ENCODE results near the gene S100A10.

The S100A10 gene

GRCh38 chr1:151988405-151988923 lies 5.2 kb downstream of the S100A10 start:
- peak; percentile 71 for DNase-seq (ENCODE audit: low read depth)

- DNase-seq (ENCODE audit: low read depth), result no peak
Observed at GRCh38 chr1:151986501-151987190, 7.0 kb downstream of the S100A10 start.

- no peak for DNase-seq (ENCODE audit: low read depth)
Observed at GRCh38 chr1:151985768-151986167, 7.9 kb downstream of the S100A10 start.

GRCh38 chr1:151985270-151985669 lies 8.4 kb downstream of the S100A10 start:
- DNase-seq (ENCODE audit: low read depth), result no peak

GRCh38 chr1:151984313-151984956 lies 9.2 kb downstream of the S100A10 start:
- no peak for DNase-seq (ENCODE audit: low read depth)

- DNase-seq (ENCODE audit: low read depth), result no peak
Observed at GRCh38 chr1:151982300-151983005, 11.2 kb downstream of the S100A10 start.

- DNase-seq (ENCODE audit: low read depth), result no peak
Observed at GRCh38 chr1:151981178-151981525, 12.5 kb downstream of the S100A10 start.

GRCh38 chr1:151980287-151981177 lies 13.1 kb downstream of the S100A10 start:
- DNase-seq (ENCODE audit: low read depth), result no peak

GRCh38 chr1:151978922-151979321 lies 14.7 kb downstream of the S100A10 start:
- no peak for DNase-seq (ENCODE audit: low read depth)

GRCh38 chr1:151977662-151978230 lies 15.9 kb downstream of the S100A10 start:
- no peak for DNase-seq (ENCODE audit: low read depth)

GRCh38 chr1:151976858-151977257 lies 16.8 kb downstream of the S100A10 start:
- no peak for DNase-seq (ENCODE audit: low read depth)

GRCh38 chr1:151976015-151976343 lies 17.7 kb downstream of the S100A10 start:
- no peak for DNase-seq (ENCODE audit: low read depth)

- no peak for DNase-seq (ENCODE audit: low read depth)
Observed at GRCh38 chr1:151975311-151976014, 18.2 kb downstream of the S100A10 start.

GRCh38 chr1:151972542-151973248 lies 21.0 kb downstream of the S100A10 start:
- DNase-seq (ENCODE audit: low read depth), result peak; percentile 72

GRCh38 chr1:151970626-151971025 lies 23.0 kb downstream of the S100A10 start:
- DNase-seq (ENCODE audit: low read depth), result no peak

GRCh38 chr1:151970128-151970527 lies 23.5 kb downstream of the S100A10 start:
- DNase-seq (ENCODE audit: low read depth), result no peak

GRCh38 chr1:151968791-151969399 lies 24.8 kb downstream of the S100A10 start:
- no peak for DNase-seq (ENCODE audit: low read depth)

- DNase-seq (ENCODE audit: low read depth), result no peak
Observed at GRCh38 chr1:151968058-151968457, 25.6 kb downstream of the S100A10 start.

- no peak for DNase-seq (ENCODE audit: low read depth)
Observed at GRCh38 chr1:151967091-151967490, 26.6 kb downstream of the S100A10 start.

- DNase-seq (ENCODE audit: low read depth), result no peak
Observed at GRCh38 chr1:151966061-151966460, 27.6 kb downstream of the S100A10 start.

All from non-pigmented ciliary epithelial cell (primary cell).